ENCODE measurements around the gene ACOT11. TPM values are rescaled to one million over a fixed set of nuclear protein-coding genes. Genes with fewer than 3 reads are reported as not detected.

ACOT11 gene
- total and polyA plus RNA-seq, 9 of the 15 experiments (the other 6 are each of a cell fraction or from before 2014, with no cell fraction given), result 0.04 to 1.2 (median 0.64) TPM; not detected in 2

DNA sequence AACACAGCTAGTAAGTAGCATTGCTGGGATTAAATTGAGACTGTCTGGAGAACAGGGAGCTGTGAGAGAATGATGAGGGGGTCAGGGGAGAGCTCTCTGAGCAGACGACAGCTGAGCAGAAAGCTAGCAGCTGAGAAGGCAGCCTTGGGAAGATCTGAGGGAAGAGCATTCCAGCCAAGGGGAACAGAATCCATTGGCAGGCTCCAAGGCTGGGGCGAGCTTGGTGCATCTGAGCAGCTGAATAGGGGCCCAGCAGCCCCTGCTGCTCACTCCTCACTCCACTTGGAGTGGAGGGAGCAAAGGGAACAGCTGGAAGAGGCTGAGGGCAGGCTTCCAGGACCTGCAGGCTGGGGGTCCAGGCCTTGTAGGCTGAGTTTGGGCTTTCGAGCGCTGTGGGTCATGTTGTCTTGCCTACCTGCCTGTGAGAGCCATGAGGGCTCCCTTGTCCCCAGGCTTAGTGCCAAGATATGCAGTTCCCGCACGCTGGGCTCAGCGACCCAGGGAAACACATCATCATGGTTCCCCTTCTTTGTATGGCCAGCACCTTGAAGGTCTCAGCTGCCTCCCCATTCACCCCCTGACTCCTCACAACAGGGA is 10.5 kb downstream of the ACOT11 start:
- ChIA-PET POLR2A (interaction anchor here (1.1 to 3.1 kb wide), 3 partner anchors 10 to 19 kb away, joined by 3 to 15 read pairs (median 4); partner anchors contain the start of gene ACOT11), CTCF (ENCODE audit: low intra/inter-chr PET ratio) (no interaction called here)
- no TSS peak for BruUV-seq (replicated peaks)

DNA sequence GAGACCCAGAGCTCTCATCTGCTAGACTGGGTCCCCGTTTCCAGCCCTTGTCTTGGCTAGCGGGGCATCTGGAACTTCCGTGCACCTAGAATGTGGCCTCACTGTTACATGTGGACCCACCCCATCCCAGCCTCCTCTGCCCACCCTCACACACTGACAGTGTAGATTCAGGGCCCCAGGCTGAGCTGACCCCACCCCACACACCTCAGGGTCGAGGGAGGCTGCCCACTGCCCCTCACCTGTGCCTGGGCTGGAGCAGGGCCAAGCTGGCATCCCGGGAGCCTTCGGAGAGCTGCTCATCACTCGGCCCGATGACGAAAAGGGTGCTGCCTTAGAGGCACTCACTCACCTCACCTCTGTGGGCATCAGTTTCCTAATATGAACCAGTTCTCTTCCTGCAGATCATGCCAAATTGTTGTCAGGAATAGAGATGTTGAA is 11.1 kb downstream of the ACOT11 start:
- no peaks in the 10 kb centered on the region for H4K20me1 ChIP-seq (replicated peaks; ENCODE audit: control insufficient read depth, insufficient read depth, low read length)
- H3K4me3 ChIP-seq, result no peak overlapping the region
- ATAC-seq, result peak; percentile 20; the same call in 2 of the 3 replicates
- intact Hi-C loops (cut with micrococcal nuclease), result no loop called here
- in situ Hi-C loops (cut with MboI), result no loop called here
- no peak overlapping the region for H3K27ac ChIP-seq (ENCODE audit: extremely low read depth, low read depth, low read length)
- H3K4me2 ChIP-seq (ENCODE audit: insufficient read depth, low read length), result no peak overlapping the region
- no peak for FAIRE-seq
- no peaks in the 10 kb centered on the region for H3K36me3 ChIP-seq (ENCODE audit: control insufficient read depth, insufficient read depth, low read length)
- 15% methylated on average over 9 of the region's 9 CpGs for WGBS (ENCODE audit: insufficient coverage, low coverage, missing lambda C conversion rate)
- TF ChIP-seq CBX8 (IDR thresholded peaks at IDR 0.05; ENCODE audit: borderline replicate concordance, extremely low read depth, low read depth, low read length, poor library complexity, severe bottlenecking) (no peak), TBP (optimal IDR thresholded peaks at IDR 0.05; ENCODE audit: low read depth, low read length) (no peak), ASH1L (IDR thresholded peaks at IDR 0.05; ENCODE audit: borderline replicate concordance, low read depth, partially characterized antibody) (no peak), STAG1 (CRISPR knock-in tag; IDR thresholded peaks at IDR 0.05; ENCODE audit: borderline replicate concordance) (no peak), ZNF436 (CRISPR knock-in tag; IDR thresholded peaks at IDR 0.05) (no peak), NR2C1 (IDR thresholded peaks at IDR 0.05) (no peak), NR2C1 (tag; IDR thresholded peaks at IDR 0.05) (no peak)
- TF ChIP-seq, protein P1, sequence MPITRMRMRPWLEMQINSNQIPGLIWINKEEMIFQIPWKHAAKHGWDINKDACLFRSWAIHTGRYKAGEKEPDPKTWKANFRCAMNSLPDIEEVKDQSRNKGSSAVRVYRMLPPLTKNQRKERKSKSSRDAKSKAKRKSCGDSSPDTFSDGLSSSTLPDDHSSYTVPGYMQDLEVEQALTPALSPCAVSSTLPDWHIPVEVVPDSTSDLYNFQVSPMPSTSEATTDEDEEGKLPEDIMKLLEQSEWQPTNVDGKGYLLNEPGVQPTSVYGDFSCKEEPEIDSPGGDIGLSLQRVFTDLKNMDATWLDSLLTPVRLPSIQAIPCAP (CRISPR knock-in tag; IDR thresholded peaks at IDR 0.05; ENCODE audit: borderline replicate concordance), result no peak
- TF ChIP-seq, protein P2, sequence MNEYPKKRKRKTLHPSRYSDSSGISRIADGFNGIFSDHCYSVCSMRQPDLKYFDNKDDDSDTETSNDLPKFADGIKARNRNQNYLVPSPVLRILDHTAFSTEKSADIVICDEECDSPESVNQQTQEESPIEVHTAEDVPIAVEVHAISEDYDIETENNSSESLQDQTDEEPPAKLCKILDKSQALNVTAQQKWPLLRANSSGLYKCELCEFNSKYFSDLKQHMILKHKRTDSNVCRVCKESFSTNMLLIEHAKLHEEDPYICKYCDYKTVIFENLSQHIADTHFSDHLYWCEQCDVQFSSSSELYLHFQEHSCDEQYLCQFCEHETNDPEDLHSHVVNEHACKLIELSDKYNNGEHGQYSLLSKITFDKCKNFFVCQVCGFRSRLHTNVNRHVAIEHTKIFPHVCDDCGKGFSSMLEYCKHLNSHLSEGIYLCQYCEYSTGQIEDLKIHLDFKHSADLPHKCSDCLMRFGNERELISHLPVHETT (CRISPR knock-in tag; conservative IDR thresholded peaks at IDR 0.05 in 1 of 2, IDR thresholded peaks at IDR 0.05 in 1 of 2), result no peak
- H3K27me3 ChIP-seq (ENCODE audit: control insufficient read depth in 2 of 2, insufficient read depth in 2 of 2, low read length in 2 of 2), result peaks cover 3 to 20% of the 10 kb centered on the region in 2 experiments
- H3K79me2 ChIP-seq (ENCODE audit: control insufficient read depth, insufficient read depth, low read length), result no peaks in the 10 kb centered on the region
- BruUV-seq (replicated peaks), result no TSS peak
- ChIA-PET CTCF (ENCODE audit: low intra/inter-chr PET ratio) (no interaction called here), POLR2A (interaction anchor here (1.1 to 3.1 kb wide), 3 partner anchors 9 to 18 kb away, joined by 3 to 15 read pairs (median 4); partner anchors contain the start of gene ACOT11)
- no peak overlapping the region for H3K9ac ChIP-seq (ENCODE audit: insufficient read depth in 1 of 2, low read depth in 2 of 2, low read length in 2 of 2)
- no peak for DNase-seq (ENCODE audit: extremely low read depth in 1 of 4, low spot score in 3 of 4)
- no peaks in the 10 kb centered on the region for H3K9me3 ChIP-seq (replicated peaks; ENCODE audit: control insufficient read depth, insufficient read depth, low read depth, low read length)
- H2AFZ ChIP-seq (ENCODE audit: low read depth, low read length), result no peak overlapping the region
- no peaks in the 10 kb centered on the region for H3K9me1 ChIP-seq (ENCODE audit: control insufficient read depth, insufficient read depth, low read length)
- peaks cover 0 to under 1% of the 10 kb centered on the region in 2 experiments; a peak in 1 of 5 replicates for H3K4me1 ChIP-seq (replicated peaks in 1 of 2; ENCODE audit: control insufficient read depth in 2 of 2, insufficient read depth in 2 of 2, low read length in 2 of 2)

More for the DNA sequence above, 10.5 kb downstream of the ACOT11 start:
- H3K36me3 ChIP-seq (ENCODE audit: control insufficient read depth, insufficient read depth, low read length), result no peaks in the 10 kb centered on the region
- H3K9me3 ChIP-seq (replicated peaks; ENCODE audit: control insufficient read depth, insufficient read depth, low read depth, low read length), result no peaks in the 10 kb centered on the region
- no peak for FAIRE-seq
- no peaks in the 10 kb centered on the region for H4K20me1 ChIP-seq (replicated peaks; ENCODE audit: control insufficient read depth, insufficient read depth, low read length)
- no peaks in the 10 kb centered on the region for H3K79me2 ChIP-seq (ENCODE audit: control insufficient read depth, insufficient read depth, low read length)
- peak; percentile 56 for ATAC-seq
- 0% methylated on average over 7 of the region's 7 CpGs for WGBS (ENCODE audit: insufficient coverage, low coverage, missing lambda C conversion rate)
- peaks cover 3 to 24% of the 10 kb centered on the region in 2 experiments for H3K27me3 ChIP-seq (ENCODE audit: control insufficient read depth in 2 of 2, insufficient read depth in 2 of 2, low read length in 2 of 2)
- no peaks in the 10 kb centered on the region for H3K9me1 ChIP-seq (ENCODE audit: control insufficient read depth, insufficient read depth, low read length)
- no peak for DNase-seq (ENCODE audit: extremely low read depth in 1 of 4, low spot score in 3 of 4)
- H3K27ac ChIP-seq (ENCODE audit: extremely low read depth, low read depth, low read length), result no peak overlapping the region
- TF ChIP-seq ZFP36 (IDR thresholded peaks at IDR 0.05; ENCODE audit: low read depth, low read length, partially characterized antibody), result peak; percentile 11
- no peak for TF ChIP-seq POLR2A (conservative IDR thresholded peaks at IDR 0.05)
- H2AFZ ChIP-seq (ENCODE audit: low read depth, low read length), result no peak overlapping the region
- in situ Hi-C loops (cut with MboI) (no loop called here), intact Hi-C loops (cut with micrococcal nuclease) (no loop called here)
- H3K4me2 ChIP-seq (ENCODE audit: insufficient read depth, low read length), result no peak overlapping the region
- no peaks in the 10 kb centered on the region; a peak in 1 of 5 replicates for H3K4me1 ChIP-seq (replicated peaks in 1 of 2; ENCODE audit: control insufficient read depth in 2 of 2, insufficient read depth in 2 of 2, low read length in 2 of 2)
- peak overlapping the region in 1 of 2 experiments; percentile 26; a peak in 1 of 4 replicates for H3K9ac ChIP-seq (ENCODE audit: insufficient read depth in 1 of 2, low read depth in 2 of 2, low read length in 2 of 2)
- H3K4me3 ChIP-seq, result no peak overlapping the region
